GM19452 (cell line): ENCODE results near the gene FGB.
"Not testable (repeated sequence)": the region's sequence is repeated elsewhere in the genome, so short reads cannot be mapped to it uniquely, and the experiment has no call there.

ENCODE experiments used
- ATAC-seq: cut with Tn5 transposase; IDR thresholded peaks from one replicate; pipeline ENCODE4 v1.9.1; 2021; ENCODE audit not compliant: unreplicated experiment

FGB gene

GRCh38 chr4:154594343-154594742 is 31.5 kb downstream of the FGB start:
- ATAC-seq: not testable (repeated sequence)

GRCh38 chr4:154595807-154596206 is 33.0 kb downstream of the FGB start:
- no peak for ATAC-seq

- ATAC-seq: not testable (repeated sequence)
Measured at GRCh38 chr4:154597281-154597680, 34.5 kb downstream of the FGB start.

- no peak for ATAC-seq
Measured at GRCh38 chr4:154597798-154598774, 35.3 kb downstream of the FGB start.

GRCh38 chr4:154602404-154603020 is 39.7 kb downstream of the FGB start:
- no peak for ATAC-seq

- no peak for ATAC-seq
Measured at GRCh38 chr4:154603033-154603943, 40.5 kb downstream of the FGB start.

- ATAC-seq: no peak
Measured at GRCh38 chr4:154604696-154605200, 41.9 kb downstream of the FGB start.

- no peak for ATAC-seq
Measured at GRCh38 chr4:154606728-154607723, 44.2 kb downstream of the FGB start.

- no peak for ATAC-seq
Measured at GRCh38 chr4:154608361-154609252, 45.8 kb downstream of the FGB start.

- ATAC-seq: no peak
Measured at GRCh38 chr4:154609532-154609931, 46.7 kb downstream of the FGB start.

- no peak for ATAC-seq
Measured at GRCh38 chr4:154610582-154610981, 47.8 kb downstream of the FGB start.

GRCh38 chr4:154611833-154612232 is 49.0 kb downstream of the FGB start:
- ATAC-seq: no peak

- no peak for ATAC-seq
Measured at GRCh38 chr4:154612472-154613414, 49.9 kb downstream of the FGB start, which contains the start of gene FGG. Gene FGG (minus strand): TSS chr4:154612656. CDS start chr4:154612609, 47 bp downstream.

GRCh38 chr4:154614306-154614705 is 51.5 kb downstream of the FGB start:
- ATAC-seq: no peak

- no peak for ATAC-seq
Measured at GRCh38 chr4:154615211-154615610, 52.4 kb downstream of the FGB start.

- ATAC-seq: no peak
Measured at GRCh38 chr4:154616287-154616686, 53.5 kb downstream of the FGB start.

GRCh38 chr4:154616731-154617130 is 53.9 kb downstream of the FGB start:
- ATAC-seq: peak; percentile 94
